H9 (cell line): Measurements from ENCODE around the gene PRR16. TPM values are rescaled to one million over a fixed set of nuclear protein-coding genes. Genes with fewer than 3 reads are reported as not detected.

Experiments used
- DNase-seq: peaks from one replicate; pipeline ENCODE4 v3.0.0-alpha.2; 2017
- H2AFZ ChIP-seq: one replicate; pipeline ENCODE4 v1.6.1; 2013; ENCODE audit warnings: mild to moderate bottlenecking, low read length, control low read depth, moderate library complexity
- H2AK5ac ChIP-seq: 2 replicates; pipeline ENCODE4 v1.6.1; 2013; ENCODE audit warnings: low read length, control low read depth, mixed read lengths; ENCODE audit not compliant: insufficient read length
- H2BK120ac ChIP-seq: one replicate; pipeline ENCODE4 v1.6.1; 2013; ENCODE audit warnings: low read depth, mild to moderate bottlenecking, low read length, control low read depth, inconsistent platforms; ENCODE audit not compliant: poor library complexity, severe bottlenecking
- H2BK12ac ChIP-seq: 2 replicates; pipeline ENCODE4 v1.6.1; 2013; ENCODE audit warnings: low read length, control low read depth, mixed read lengths, low read depth; ENCODE audit not compliant: insufficient read length
- H2BK15ac ChIP-seq: 2 replicates; pipeline ENCODE4 v1.6.1; 2013; ENCODE audit warnings: low read depth, low read length, control low read depth
- H2BK20ac ChIP-seq: one replicate; pipeline ENCODE4 v1.6.1; 2013; ENCODE audit warnings: low read depth, mild to moderate bottlenecking, low read length, control low read depth, inconsistent platforms; ENCODE audit not compliant: poor library complexity, severe bottlenecking
- H2BK5ac ChIP-seq: 2 replicates; pipeline ENCODE4 v1.6.1; 2013; ENCODE audit warnings: low read length, control low read depth, mixed read lengths; ENCODE audit not compliant: insufficient read length
- H3K14ac ChIP-seq: 2 replicates; pipeline ENCODE4 v1.6.1; 2013; ENCODE audit warnings: low read length, control low read depth; ENCODE audit not compliant: insufficient read depth
- H3K18ac ChIP-seq: 2 replicates; pipeline ENCODE4 v1.6.1; 2013; ENCODE audit warnings: low read depth, mild to moderate bottlenecking, mixed read lengths, low read length, control low read depth; ENCODE audit not compliant: insufficient read length
- H3K23ac ChIP-seq: 2 replicates; pipeline ENCODE4 v1.6.1; 2013; ENCODE audit warnings: low read length, control low read depth, mixed read lengths, low read depth; ENCODE audit not compliant: insufficient read length
- H3K23me2 ChIP-seq: 2 replicates; pipeline ENCODE4 v1.6.1; 2013; ENCODE audit warnings: low read depth, mild to moderate bottlenecking, mixed read lengths, low read length, control low read depth; ENCODE audit not compliant: insufficient read length, poor library complexity, severe bottlenecking
- H3K27ac ChIP-seq: 2 replicates; pipeline ENCODE4 v1.5.1; 2013; ENCODE audit warnings: low read length, control low read depth, mixed read lengths, low read depth; ENCODE audit not compliant: insufficient read length
- H3K27me3 ChIP-seq: 2 replicates; pipeline ENCODE4 v1.6.1; 2013; ENCODE audit warnings: low read length, control low read depth, inconsistent platforms; ENCODE audit not compliant: insufficient read depth
- H3K4ac ChIP-seq: 2 replicates; pipeline ENCODE4 v1.6.1; 2013; ENCODE audit warnings: low read depth, mild to moderate bottlenecking, control low read depth, inconsistent platforms, low read length, moderate library complexity
- H3K4me1 ChIP-seq: 2 replicates; pipeline ENCODE4 v1.6.1; 2013; ENCODE audit warnings: low read length, control low read depth, inconsistent platforms; ENCODE audit not compliant: insufficient read depth
- H3K4me2 ChIP-seq: 2 replicates; pipeline ENCODE4 v1.6.1; 2013; ENCODE audit warnings: low read length, control low read depth, mixed read lengths; ENCODE audit not compliant: insufficient read length, insufficient read depth
- H3K56ac ChIP-seq: 2 replicates; pipeline ENCODE4 v1.6.1; 2013; ENCODE audit warnings: low read depth, mild to moderate bottlenecking, mixed read lengths, low read length, control low read depth; ENCODE audit not compliant: insufficient read length
- H3K79me1 ChIP-seq: 2 replicates; pipeline ENCODE4 v1.6.1; 2013; ENCODE audit warnings: low read depth, mild to moderate bottlenecking, moderate library complexity, low read length, control low read depth, inconsistent platforms; ENCODE audit not compliant: insufficient read depth, poor library complexity, severe bottlenecking
- H3K79me2 ChIP-seq: 2 replicates; pipeline ENCODE4 v1.6.1; 2013; ENCODE audit warnings: low read length, control low read depth, inconsistent platforms; ENCODE audit not compliant: insufficient read depth
- H3K9ac ChIP-seq: 2 replicates; pipeline ENCODE4 v1.6.1; 2013; ENCODE audit warnings: low read length, control low read depth, mixed read lengths; ENCODE audit not compliant: insufficient read length; ENCODE audit errors: extremely low read depth
- H3K9me3 ChIP-seq: one replicate; pipeline ENCODE4 v1.6.1; 2013; ENCODE audit warnings: low read depth, low read length, inconsistent platforms; ENCODE audit not compliant: control insufficient read depth
- H3T11ph ChIP-seq: one replicate; pipeline ENCODE4 v1.6.1; 2013; ENCODE audit warnings: mild to moderate bottlenecking, low read length, control low read depth, inconsistent platforms
- H4K20me1 ChIP-seq: one replicate; pipeline ENCODE4 v1.6.1; 2013; ENCODE audit not compliant: control insufficient read depth, insufficient read length, insufficient read depth
- H4K5ac ChIP-seq: 2 replicates; pipeline ENCODE4 v1.6.1; 2013; ENCODE audit warnings: low read depth, mild to moderate bottlenecking, mixed read lengths, low read length, control low read depth; ENCODE audit not compliant: insufficient read length
- H4K8ac ChIP-seq: replicated peaks from 2 replicates; pipeline ENCODE4 v1.6.1; 2013; ENCODE audit warnings: low read length, control low read depth, mixed read lengths, low read depth; ENCODE audit not compliant: insufficient read length
- H4K91ac ChIP-seq: 2 replicates; pipeline ENCODE4 v1.6.1; 2013; ENCODE audit warnings: low read depth, mild to moderate bottlenecking, moderate library complexity, mixed read lengths, low read length, control low read depth; ENCODE audit not compliant: insufficient read length
- H3K27ac Mint-ChIP-seq, 3 experiments: 2 replicates in 2 of 3; 3 replicates in 1 of 3; pipeline ENCODE4 v1.8.0; 2020 to 2021; ENCODE audit warnings: mixed read lengths in 3 of 3, mild to moderate bottlenecking in 1 of 3, moderate library complexity in 1 of 3
- H3K27me3 Mint-ChIP-seq: 2 replicates; pipeline ENCODE4 v1.8.0; 2021; ENCODE audit warnings: low read depth, mild to moderate bottlenecking, moderate library complexity, mixed read lengths
- H3K36me3 Mint-ChIP-seq, 3 experiments: 2 replicates in 2 of 3; 3 replicates in 1 of 3; pipeline ENCODE4 v1.8.0; 2020 to 2021; ENCODE audit warnings: low read depth in 3 of 3, mixed read lengths in 3 of 3; ENCODE audit not compliant: insufficient read depth in 1 of 3
- H3K4me1 Mint-ChIP-seq, 2 experiments: 2 replicates each; pipeline ENCODE4 v1.8.0; 2020; ENCODE audit warnings: mixed read lengths in 2 of 2
- H3K4me3 Mint-ChIP-seq, 2 experiments: 2 replicates in 1 of 2; 3 replicates in 1 of 2; pipeline ENCODE4 v1.8.0; 2020 to 2021; ENCODE audit warnings: mild to moderate bottlenecking in 2 of 2, mixed read lengths in 2 of 2, moderate library complexity in 1 of 2
- H3K9me3 Mint-ChIP-seq, 2 experiments: 2 replicates in 1 of 2; 3 replicates in 1 of 2; pipeline ENCODE4 v1.8.0; 2020; ENCODE audit warnings: mild to moderate bottlenecking in 2 of 2, mixed read lengths in 2 of 2, moderate library complexity in 1 of 2
- CTCF ChIP-seq: fragments of 200-600 bp; sonication (generic); conservative IDR thresholded peaks from 3 replicates; pipeline ENCODE4 v1.8.0; 2021; ENCODE audit warnings: antibody characterized with exemption, mild to moderate bottlenecking
- WGBS: extraction: QIAGEN DNeasy Blood & Tissue Kit; methylation state at CpG from one replicate; pipeline ENCODE4 v1.1.7; 2013; ENCODE audit warnings: missing lambda C conversion rate, low lambda C conversion rate, mixed read lengths; ENCODE audit not compliant: insufficient read length; ENCODE audit errors: extremely low coverage; 5-methylcytosine and 5-hydroxymethylcytosine counted together
- total RNA-seq: library from RNA; stranded (reverse); gene quantifications from 2 replicates; pipeline ENCODE4 v1.2.1, GENCODE V29; 2021

The PRR16 gene
- total RNA-seq, 1 experiment from 2014 or later, result 0.13 TPM

DNA sequence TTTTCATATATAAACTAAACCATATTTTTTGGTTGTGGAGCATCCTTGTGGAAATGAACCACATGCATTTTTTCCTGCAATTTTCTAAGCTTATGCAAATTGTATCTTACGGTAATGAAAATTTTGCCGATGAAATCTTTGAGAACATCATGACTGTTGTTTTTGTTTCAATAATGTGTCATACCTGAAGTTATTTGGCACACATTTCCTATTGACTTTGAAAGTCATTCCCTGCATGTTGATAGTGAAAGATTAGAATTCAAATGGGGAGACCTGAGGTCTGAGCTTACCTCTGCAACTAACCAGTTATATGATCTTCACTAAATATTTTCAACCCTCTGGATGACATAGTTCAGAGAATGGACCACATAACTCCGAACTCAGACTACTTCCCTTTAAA is 88.5 kb downstream of the PRR16 start:
- no CpG with 5 or more reads among the region's 3 CpGs for WGBS
- H3K4me1 Mint-ChIP-seq, result no peaks in the 10 kb centered on the region
- H3K4me2 ChIP-seq, result no peak overlapping the region
- no peak for TF ChIP-seq CTCF
- DNase-seq, result no peak
- H4K8ac ChIP-seq, result no peak overlapping the region
- no peak overlapping the region for H3K14ac ChIP-seq
- no peak overlapping the region for H4K5ac ChIP-seq
- H3K9me3 ChIP-seq, result no peaks in the 10 kb centered on the region
- no peak overlapping the region for H3K4ac ChIP-seq
- no peak overlapping the region for H3K56ac ChIP-seq
- H2BK12ac ChIP-seq, result no peak overlapping the region
- H4K20me1 ChIP-seq, result no peaks in the 10 kb centered on the region
- no peak overlapping the region for H3T11ph ChIP-seq
- no peak overlapping the region for H3K23ac ChIP-seq
- no peaks in the 10 kb centered on the region for H3K23me2 ChIP-seq
- no peak overlapping the region for H3K4me3 Mint-ChIP-seq
- no peak overlapping the region for H2AFZ ChIP-seq
- no peak overlapping the region for H4K91ac ChIP-seq
- no peaks in the 10 kb centered on the region for H3K36me3 Mint-ChIP-seq
- H3K79me1 ChIP-seq, result no peaks in the 10 kb centered on the region
- H2AK5ac ChIP-seq, result no peak overlapping the region
- H2BK5ac ChIP-seq, result no peak overlapping the region
- H3K27ac Mint-ChIP-seq, result no peak overlapping the region
- no peak overlapping the region for H3K18ac ChIP-seq
- H3K4me1 ChIP-seq, result no peaks in the 10 kb centered on the region
- H3K27ac ChIP-seq, result no peak overlapping the region
- no peak overlapping the region for H2BK120ac ChIP-seq
- no peaks in the 10 kb centered on the region for H3K79me2 ChIP-seq
- H3K27me3 ChIP-seq, result no peaks in the 10 kb centered on the region
- no peaks in the 10 kb centered on the region for H3K27me3 Mint-ChIP-seq
- no peak overlapping the region for H3K9ac ChIP-seq
- no peak overlapping the region for H2BK15ac ChIP-seq
- H2BK20ac ChIP-seq, result no peak overlapping the region
- H3K9me3 Mint-ChIP-seq, result no peaks in the 10 kb centered on the region
